Measurements from ENCODE around the gene COX19. TPM values are rescaled to one million over a fixed set of nuclear protein-coding genes. Genes with fewer than 3 reads are reported as not detected.

COX19 gene
- total RNA-seq, 1 experiment from 2014 or later: 14.0 TPM

GRCh38 chr7:995571-995970 is 20.2 kb upstream of the COX19 start:
- intact Hi-C loops (cut with micrococcal nuclease): no loop called here

More at GRCh38 chr7:995571-995970, 20.2 kb upstream of the COX19 start:
- no peak overlapping the region for H2AFZ ChIP-seq (ENCODE audit: low read depth, low read length, poor library complexity, severe bottlenecking)
- BruUV-seq (replicated peaks): no TSS peak
- ChIA-PET RAD21 (ENCODE audit: low non-redundant PET in 1 of 2, low total read pairs in 2 of 2, uncharacterized antibody in 2 of 2, unreplicated experiment in 2 of 2) (no interaction called here), CTCF (interaction anchor here (1.2 to 5.0 kb wide), 2 partner anchors 70 to 180 kb away, joined by 5 to 69 read pairs; no protein-coding TSS in a partner anchor), POLR2A (no interaction called here)
- H3K9ac ChIP-seq (ENCODE audit: low read length): no peak overlapping the region
- ATAC-seq: no peak
- H3K9me2 ChIP-seq (ENCODE audit: insufficient read depth): no peaks in the 10 kb centered on the region
- DNase-seq (ENCODE audit: low read depth, low spot score): no peak
- no peak overlapping the region for H3K27ac ChIP-seq (ENCODE audit: low read depth, low read length)
- no peak overlapping the region for H3K4me2 ChIP-seq (ENCODE audit: low read length)
- no peaks in the 10 kb centered on the region for H3K36me3 ChIP-seq (ENCODE audit: control insufficient read depth in 1 of 2, insufficient read depth in 2 of 2, low read length in 2 of 2)
- no peaks in the 10 kb centered on the region for H3K27me3 ChIP-seq (ENCODE audit: insufficient read depth, low read length)
- H3K9me3 ChIP-seq (ENCODE audit: control insufficient read depth in 1 of 2, insufficient read depth in 1 of 2, low read depth in 1 of 2, low read length in 2 of 2): no peaks in the 10 kb centered on the region
- TF ChIP-seq CBX3 (IDR thresholded peaks at IDR 0.05; ENCODE audit: low read depth) (no peak), ZBTB33 (IDR thresholded peaks at IDR 0.05; ENCODE audit: extremely low read depth, insufficient replicate concordance, low read length) (no peak), MAX (IDR thresholded peaks at IDR 0.05) (no peak)
- H4K20me1 ChIP-seq (ENCODE audit: insufficient read depth): no peaks in the 10 kb centered on the region
- H3K79me2 ChIP-seq (ENCODE audit: insufficient read depth, low read length): no peaks in the 10 kb centered on the region
- peaks cover 0 to 9% of the 10 kb centered on the region in 2 experiments; a peak in 2 of 4 replicates for H3K4me1 ChIP-seq (ENCODE audit: control insufficient read depth in 1 of 2, insufficient read depth in 2 of 2, low read length in 2 of 2)
- no peak overlapping the region for H3K4me3 ChIP-seq (replicated peaks in 1 of 2; ENCODE audit: low read depth in 1 of 2, low read length in 2 of 2)

Data from HCT116 (cell line).